Erythroblast (primary cell): ENCODE results near the gene CRYGS.

Experiments used
- GATA1 ChIP-seq: IDR thresholded peaks from 2 replicates; pipeline ENCODE4 v1.6.1; 2011; ENCODE audit warnings: low read depth, mild to moderate bottlenecking, control low read depth, low read length, moderate library complexity
- POLR2A ChIP-seq: IDR thresholded peaks from 2 replicates; pipeline ENCODE4 v1.6.1; 2011; ENCODE audit warnings: mild to moderate bottlenecking, low read length

- no peak for TF ChIP-seq POLR2A
- no peak for TF ChIP-seq GATA1
Measured at GRCh38 chr3:186534113-186534669, 10.0 kb downstream of the CRYGS start.
